Thymus (tissue), 11 donors: ENCODE data around the gene MRPL50. TPM values are rescaled to one million over a fixed set of nuclear protein-coding genes. Genes with fewer than 3 reads are reported as not detected.

Source experiments
- DNase-seq, 9 donors: peaks; one replicate each; pipeline ENCODE4 v3.0.0-alpha.2; 2013; ENCODE audit warnings: low spot score in 9 of 9, low read depth in 6 of 9, missing footprints in 1 of 9
- H3K27ac ChIP-seq, 2 donors: one replicate each; pipeline ENCODE4 v1.5.1; 2013; ENCODE audit warnings: control low read depth in 1 of 2, low read depth in 1 of 2, low read length in 1 of 2, mild to moderate bottlenecking in 1 of 2, moderate library complexity in 1 of 2
- H3K27me3 ChIP-seq, 2 donors: one replicate each; pipeline ENCODE4 v1.5.1; 2013; ENCODE audit warnings: low read length in 1 of 2; ENCODE audit not compliant: control insufficient read depth in 2 of 2, insufficient read depth in 1 of 2
- H3K36me3 ChIP-seq, 2 donors: one replicate each; pipeline ENCODE4 v1.5.1; 2013; ENCODE audit warnings: low read length in 1 of 2, mild to moderate bottlenecking in 1 of 2, moderate library complexity in 1 of 2; ENCODE audit not compliant: control insufficient read depth in 2 of 2, insufficient read depth in 2 of 2
- H3K4me1 ChIP-seq, 2 donors: one replicate each; pipeline ENCODE4 v1.5.1; 2013; ENCODE audit warnings: low read length in 2 of 2; ENCODE audit not compliant: control insufficient read depth in 2 of 2, insufficient read depth in 2 of 2
- H3K4me3 ChIP-seq, 2 donors: one replicate each; pipeline ENCODE4 v1.5.1; 2013; ENCODE audit warnings: low read length in 2 of 2, control low read depth in 1 of 2, mild to moderate bottlenecking in 1 of 2
- H3K9me3 ChIP-seq, 2 donors: one replicate each; pipeline ENCODE4 v1.5.1; 2013; ENCODE audit warnings: low read length in 1 of 2, mild to moderate bottlenecking in 1 of 2; ENCODE audit not compliant: control insufficient read depth in 2 of 2, insufficient read depth in 1 of 2
- WGBS: extraction: QIAGEN DNeasy Blood & Tissue Kit; methylation state at CpG from one replicate; pipeline ENCODE4 v1.1.7; 2013; 5-methylcytosine and 5-hydroxymethylcytosine counted together
- polyA plus RNA-seq: library from polyadenylated mRNA; stranded (reverse); fragments of 200-250 nt; gene quantifications from one replicate; pipeline ENCODE4 v1.2.3, GENCODE V29; 2013
- total RNA-seq: library from RNA; stranded (reverse); fragments of 120-200 nt; gene quantifications from one replicate; pipeline ENCODE4 v1.2.4, GENCODE V29; 2013
- donor health status: healthy.

Gene MRPL50
- total and polyA plus RNA-seq, 2 donors = 13.5 to 15.7 TPM

DNA sequence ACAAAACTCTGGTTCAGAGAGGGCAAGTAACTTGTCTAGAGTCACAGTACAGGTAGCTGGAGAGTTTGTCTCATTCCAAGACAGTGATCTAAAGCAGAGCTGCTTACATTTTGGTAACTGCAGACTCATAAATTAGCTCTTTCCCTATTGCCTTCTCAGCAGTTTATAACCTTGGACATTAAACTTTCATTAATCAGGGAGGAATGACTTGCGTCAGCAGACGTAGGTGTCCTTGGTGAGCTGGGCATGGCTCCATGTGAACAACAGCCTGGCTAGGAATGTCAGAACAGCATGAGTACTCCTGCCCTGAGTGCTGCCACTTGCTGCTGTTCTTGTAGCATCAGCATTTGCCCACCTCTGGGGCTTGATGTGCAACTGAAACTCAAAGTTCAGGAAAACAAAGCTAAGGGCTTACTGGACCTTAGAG is 39.4 kb upstream of the MRPL50 start:
- Histone ChIP-seq H3K9me3 (no peaks in the 10 kb centered on the region), H3K27me3 (no peaks in the 10 kb centered on the region), H3K36me3 (no peaks in the 10 kb centered on the region), H3K27ac (no peak overlapping the region), H3K4me3 (no peak overlapping the region), H3K4me1 (no peaks in the 10 kb centered on the region)
- DNase-seq = no peak
- WGBS = 94% methylated on average over 2 of the region's 2 CpGs

DNA sequence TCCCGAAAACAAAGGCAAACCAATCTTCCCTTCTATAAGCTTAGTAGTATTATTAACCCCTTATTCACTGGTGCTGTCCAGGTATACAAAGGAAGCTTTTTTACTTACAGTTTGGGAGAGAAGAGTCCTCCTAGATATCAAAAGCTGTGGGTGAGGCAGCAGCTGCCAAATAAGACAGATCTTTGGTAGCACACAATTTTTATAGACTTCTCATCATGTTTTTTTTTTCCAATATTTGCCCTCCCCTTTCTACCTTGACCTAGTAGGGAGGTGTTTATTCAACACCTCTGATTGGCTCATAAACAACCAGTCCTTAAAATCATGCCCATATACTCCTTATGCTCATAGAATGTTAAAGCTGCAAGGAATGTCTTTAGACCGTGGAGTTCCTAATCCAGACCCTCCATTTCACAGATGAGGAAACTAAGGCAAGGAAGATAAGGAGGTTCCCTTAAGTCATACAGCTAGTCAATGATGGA is 37.2 kb upstream of the MRPL50 start, which contains the start of gene ALDOB:
ALDOB (minus strand) TSS at position 174 of the 479 bp plus-strand sequence. CDS start 4,887 bp downstream, outside the sequence.
- Histone ChIP-seq H3K36me3 (no peaks in the 10 kb centered on the region), H3K27me3 (no peaks in the 10 kb centered on the region), H3K4me3 (no peak within 1 kb of the TSS), H3K4me1 (no peaks in the 10 kb centered on the region), H3K9me3 (no peaks in the 10 kb centered on the region), H3K27ac (no peak within 1 kb of the TSS)
- 79% methylated on average over 2 of the region's 2 CpGs for WGBS
- DNase-seq = no peak

DNA sequence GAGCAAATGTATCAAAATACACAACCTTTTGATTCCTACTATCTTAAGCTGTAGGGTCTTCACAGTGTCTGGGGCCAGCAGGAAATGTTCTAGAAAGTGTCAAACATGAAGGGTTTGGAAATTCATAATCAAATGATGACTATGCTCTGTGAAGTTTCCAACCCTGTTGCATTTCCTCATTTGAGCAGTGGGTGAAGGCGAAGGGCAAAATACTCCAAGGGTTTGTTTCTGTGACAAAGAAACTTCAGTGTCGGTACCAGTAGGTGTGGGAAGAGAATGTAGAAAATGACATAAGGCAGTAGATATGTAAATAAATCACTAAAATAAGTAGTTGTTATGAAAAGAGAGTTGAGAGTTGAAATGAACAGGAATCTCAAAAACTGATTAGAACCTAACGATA is 36.6 kb upstream of the MRPL50 start:
- no peaks in the 10 kb centered on the region for H3K4me1 ChIP-seq
- no peak overlapping the region for H3K27ac ChIP-seq
- H3K9me3 ChIP-seq = no peaks in the 10 kb centered on the region
- no peak overlapping the region for H3K4me3 ChIP-seq
- WGBS = 91% methylated on average over 3 of the region's 3 CpGs
- H3K36me3 ChIP-seq = no peaks in the 10 kb centered on the region
- no peaks in the 10 kb centered on the region for H3K27me3 ChIP-seq
- DNase-seq = no peak

DNA sequence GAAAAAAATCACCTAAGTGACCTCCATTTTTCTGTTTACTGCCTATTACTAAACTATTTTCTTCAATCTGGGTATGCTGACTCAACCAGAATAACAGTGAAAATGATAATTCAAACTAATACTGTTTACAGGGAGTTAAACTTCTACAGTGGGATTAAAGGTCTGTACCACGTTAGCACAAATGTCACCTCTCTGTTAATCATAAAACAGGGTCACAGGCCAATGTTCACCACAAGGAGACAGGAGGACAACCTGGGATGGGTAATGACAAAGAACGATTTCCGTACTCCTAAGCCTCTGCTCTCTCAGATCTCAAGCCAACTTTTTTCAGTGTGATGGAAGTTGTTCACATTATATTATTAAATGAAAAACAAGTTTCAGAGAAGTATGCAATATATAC is 34.8 kb upstream of the MRPL50 start:
- Histone ChIP-seq H3K27me3 (no peaks in the 10 kb centered on the region), H3K27ac (no peak overlapping the region), H3K36me3 (no peaks in the 10 kb centered on the region), H3K4me1 (no peaks in the 10 kb centered on the region), H3K4me3 (no peak overlapping the region), H3K9me3 (no peaks in the 10 kb centered on the region)
- DNase-seq = no peak
- WGBS = 89% methylated on average over 3 of the region's 3 CpGs

DNA sequence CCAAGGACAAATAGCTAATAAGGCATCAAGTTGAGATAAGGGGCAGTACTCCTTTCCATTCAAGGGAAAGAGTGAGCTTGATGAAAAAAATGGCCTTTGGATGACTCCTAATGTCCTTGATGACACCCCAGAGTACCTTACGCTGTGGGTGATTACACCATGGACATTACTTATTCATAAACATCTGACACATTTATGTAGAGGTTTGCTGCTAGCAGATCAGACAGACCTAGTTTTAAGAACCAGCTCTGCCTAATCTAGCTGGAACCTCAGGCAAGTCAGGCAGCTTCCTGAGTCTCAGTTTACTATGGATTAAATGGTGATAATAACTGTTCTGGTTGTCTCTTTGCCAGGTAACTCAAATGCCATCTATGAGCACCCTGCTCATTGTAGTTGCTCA is 34.3 kb upstream of the MRPL50 start:
- Histone ChIP-seq H3K27me3 (no peaks in the 10 kb centered on the region), H3K4me1 (no peaks in the 10 kb centered on the region), H3K4me3 (no peak overlapping the region), H3K36me3 (no peaks in the 10 kb centered on the region), H3K9me3 (no peaks in the 10 kb centered on the region), H3K27ac (no peak overlapping the region)
- WGBS = 92% methylated on average over 1 of the region's 1 CpG
- DNase-seq = no peak

DNA sequence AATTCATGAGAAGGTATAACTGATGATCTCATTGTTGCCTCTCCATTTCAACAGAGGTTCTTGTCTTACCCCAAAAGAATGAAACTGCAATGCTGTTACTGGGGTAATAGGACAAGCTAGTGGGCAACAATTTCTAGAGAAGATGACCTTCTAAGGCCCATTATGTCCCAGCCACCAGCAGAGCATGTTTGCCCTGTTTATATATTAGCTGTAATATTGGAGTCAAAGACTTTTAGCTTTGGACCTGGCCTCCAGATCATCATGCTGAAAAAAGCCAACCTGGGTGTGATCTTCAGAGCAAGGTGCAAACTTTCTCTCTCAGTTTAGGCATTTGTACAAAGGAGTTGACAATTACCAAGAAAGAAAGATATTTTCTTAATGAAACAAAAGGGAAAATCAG is 33.8 kb upstream of the MRPL50 start:
- no peak for DNase-seq
- Histone ChIP-seq H3K4me3 (no peak overlapping the region), H3K9me3 (no peaks in the 10 kb centered on the region), H3K27ac (no peak overlapping the region), H3K27me3 (no peaks in the 10 kb centered on the region), H3K4me1 (no peaks in the 10 kb centered on the region), H3K36me3 (no peaks in the 10 kb centered on the region)

DNA sequence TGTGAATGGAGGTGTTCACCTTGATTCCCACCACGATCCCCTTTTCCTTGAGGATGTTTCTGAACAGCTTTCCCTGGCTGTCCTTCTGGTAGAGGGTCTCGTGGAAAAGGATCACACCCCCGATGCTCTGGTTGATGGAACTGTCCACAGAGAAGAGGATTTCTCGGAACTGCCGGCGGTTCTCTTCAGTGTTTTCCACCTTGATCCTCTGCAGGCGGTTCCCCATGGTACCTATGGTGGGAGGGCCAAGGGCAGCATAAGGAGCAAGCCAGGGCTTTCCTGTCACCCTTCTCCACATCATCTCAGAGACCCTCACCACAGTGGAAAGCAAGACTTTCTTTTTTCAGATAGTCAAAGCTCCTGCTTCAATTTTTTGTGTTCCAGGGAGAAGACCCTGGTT is 31.3 kb upstream of the MRPL50 start:
- Histone ChIP-seq H3K4me1 (no peaks in the 10 kb centered on the region), H3K27ac (no peak overlapping the region), H3K4me3 (no peak overlapping the region), H3K36me3 (no peaks in the 10 kb centered on the region), H3K9me3 (no peaks in the 10 kb centered on the region), H3K27me3 (no peaks in the 10 kb centered on the region)
- DNase-seq = no peak
- WGBS = 95% methylated on average over 7 of the region's 7 CpGs

DNA sequence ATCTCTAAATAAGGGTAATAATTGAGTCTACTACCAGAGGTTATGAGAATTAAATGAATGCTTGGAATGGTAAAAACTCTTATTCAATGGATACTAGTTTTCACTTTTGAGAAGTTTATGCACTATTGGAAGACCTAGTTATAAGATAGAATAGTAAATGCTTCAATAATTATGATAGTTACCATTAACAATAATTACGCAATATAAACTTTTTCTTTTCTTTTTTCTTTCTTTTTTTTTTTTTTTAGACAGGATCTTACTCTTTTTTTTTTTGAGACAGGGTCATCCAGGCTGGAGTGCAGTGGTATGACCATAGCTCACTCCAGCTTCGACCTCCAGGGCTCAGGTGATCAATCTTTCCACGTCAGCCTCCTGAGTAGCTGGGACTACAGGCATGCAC is 30.5 kb upstream of the MRPL50 start:
- Histone ChIP-seq H3K4me1 (no peaks in the 10 kb centered on the region), H3K9me3 (no peaks in the 10 kb centered on the region), H3K4me3 (no peak overlapping the region), H3K27ac (no peak overlapping the region), H3K36me3 (no peaks in the 10 kb centered on the region), H3K27me3 (no peaks in the 10 kb centered on the region)
- 89% methylated on average over 3 of the region's 3 CpGs for WGBS
- DNase-seq = no peak

DNA sequence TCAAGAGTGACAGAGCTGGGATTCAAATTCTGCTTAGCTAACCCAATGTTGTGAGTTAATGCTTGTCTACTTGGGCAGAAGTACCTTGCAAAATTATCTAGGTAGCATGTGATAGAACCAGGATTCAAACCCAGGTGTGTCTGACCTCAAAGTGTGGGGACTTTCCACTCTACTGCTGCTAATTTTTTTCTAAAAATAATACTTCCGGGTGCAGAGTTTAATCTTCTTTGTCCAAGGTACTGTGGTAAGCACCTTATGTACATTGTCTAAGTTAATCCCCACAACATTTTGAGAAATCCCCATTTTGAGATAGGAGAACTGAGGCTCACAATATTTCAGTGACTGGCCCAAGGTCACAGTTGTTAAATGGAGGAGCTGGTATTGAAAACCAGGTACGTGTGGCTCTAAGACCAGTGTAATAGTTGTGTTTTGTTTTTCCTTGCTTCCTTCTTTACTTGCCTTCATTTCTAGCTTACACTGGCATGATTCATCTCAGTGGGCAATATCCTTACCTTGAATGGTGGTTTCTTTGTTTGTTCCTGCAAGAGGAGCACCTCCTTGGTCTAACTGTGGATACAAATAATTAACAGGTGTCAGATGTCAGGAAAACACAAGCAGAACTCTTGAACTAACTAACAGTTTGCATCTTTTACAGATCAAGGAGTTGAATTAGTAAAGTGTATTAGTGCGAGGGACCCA is 29.7 kb upstream of the MRPL50 start:
- no peak for DNase-seq
- Histone ChIP-seq H3K27ac (no peak overlapping the region), H3K27me3 (no peaks in the 10 kb centered on the region), H3K4me1 (no peaks in the 10 kb centered on the region), H3K36me3 (no peaks in the 10 kb centered on the region), H3K4me3 (no peak overlapping the region), H3K9me3 (no peaks in the 10 kb centered on the region)
- WGBS = 92% methylated on average over 3 of the region's 3 CpGs
